Prostate gland (tissue), 2 donors: ENCODE results near the gene KIAA0232. TPM values are rescaled to one million over a fixed set of nuclear protein-coding genes. Genes with fewer than 3 reads are reported as not detected.

Experiments
- DNase-seq: peaks from one replicate; pipeline ENCODE4 v3.0.0-alpha.2; 2019; ENCODE audit warnings: low spot score
- H3K27ac ChIP-seq, 2 donors: fragments of 200-600 bp; sonication (generic); 2 replicates each; pipeline ENCODE4 v1.5.1; 2017 to 2019
- H3K27me3 ChIP-seq: fragments of 200-600 bp; sonication (generic); replicated peaks from 2 replicates; pipeline ENCODE4 v1.5.1; 2019; ENCODE audit not compliant: insufficient read depth
- H3K36me3 ChIP-seq, 2 donors: fragments of 200-600 bp; sonication (generic); 1 replicate in 1 of 2; 2 replicates in 1 of 2; pipeline versions ENCODE4 v1.5.1 to v1.8.1; 2017 to 2019
- H3K4me1 ChIP-seq: fragments of 200-600 bp; sonication (generic); replicated peaks from 2 replicates; pipeline ENCODE4 v1.5.1; 2019
- H3K4me3 ChIP-seq, 2 donors: fragments of 200-600 bp; sonication (generic); 2 replicates each; pipeline ENCODE4 v1.5.1; 2017 to 2019
- H3K9me3 ChIP-seq: fragments of 200-600 bp; sonication (generic); 2 replicates; pipeline ENCODE4 v1.5.1; 2017
- POLR2A ChIP-seq: fragments of 450-650 bp; IDR thresholded peaks from one replicate; pipeline ENCODE4 v1.6.1; 2016; ENCODE audit warnings: antibody characterized with exemption, mild to moderate bottlenecking
- POLR2AphosphoS5 ChIP-seq: sonication (generic); formaldehyde crosslinking; IDR thresholded peaks from one replicate; pipeline ENCODE4 v1.6.1; 2017; ENCODE audit warnings: antibody characterized with exemption
- WGBS: methylation state at CpG from one replicate; pipeline ENCODE4 v1.1.5; 2018; 5-methylcytosine and 5-hydroxymethylcytosine counted together
- intact Hi-C: fragments of 100-400 bp; cut with DNase I; formaldehyde crosslinking; loops from one replicate; pipeline ENCODE4 v1.14.2; 2022
- total RNA-seq, 2 donors: library from RNA; depleted of rRNA; stranded (reverse); fragments of >200 nt; gene quantifications; one replicate each; pipeline ENCODE4 v1.1.0, GENCODE V29; 2016
- TF ChIP-seq, protein P1 (sequence below), 4 experiments: fragments of 200-600 bp in 2 of 4; fragments of 450-650 bp in 2 of 4; sonication (generic) in 2 of 4; IDR thresholded peaks; 1 replicate in 3 of 4; 2 replicates in 1 of 4; pipeline ENCODE4 v1.5.1; 2016 to 2019; ENCODE audit warnings: antibody characterized with exemption in 4 of 4, mild to moderate bottlenecking in 2 of 4, moderate library complexity in 2 of 4

The KIAA0232 gene
- total RNA-seq, 2 donors from 2014 or later: 35.3 to 42.1 TPM

DNA sequence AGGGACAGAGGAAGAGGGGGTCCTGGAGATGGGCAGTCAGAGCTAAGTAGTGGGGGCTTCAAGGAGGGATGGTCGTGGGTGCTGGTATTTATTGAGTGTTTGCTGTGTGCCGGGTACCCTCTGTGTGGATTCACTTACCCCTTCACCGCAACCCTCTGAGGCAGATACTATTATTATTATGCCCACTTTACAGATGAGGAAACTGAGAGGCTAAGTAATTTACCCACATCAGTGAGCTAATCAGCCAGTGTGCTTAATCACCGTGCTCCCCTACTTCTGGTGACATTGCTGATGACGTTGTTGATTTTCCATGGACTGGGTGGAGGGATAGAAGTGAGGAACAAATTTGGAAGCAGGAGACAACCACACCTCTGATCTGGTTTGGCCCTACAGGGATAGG lies 4.1 kb upstream of the KIAA0232 start:
- Histone ChIP-seq H3K36me3 (no peaks in the 10 kb centered on the region), H3K4me1 (peaks cover 20% of the 10 kb centered on the region), H3K27me3 (no peaks in the 10 kb centered on the region), H3K27ac (no peak overlapping the region), H3K9me3 (no peaks in the 10 kb centered on the region), H3K4me3 (no peak overlapping the region)
- WGBS: 93% methylated on average over 5 of the region's 5 CpGs
- TF ChIP-seq, protein P1, sequence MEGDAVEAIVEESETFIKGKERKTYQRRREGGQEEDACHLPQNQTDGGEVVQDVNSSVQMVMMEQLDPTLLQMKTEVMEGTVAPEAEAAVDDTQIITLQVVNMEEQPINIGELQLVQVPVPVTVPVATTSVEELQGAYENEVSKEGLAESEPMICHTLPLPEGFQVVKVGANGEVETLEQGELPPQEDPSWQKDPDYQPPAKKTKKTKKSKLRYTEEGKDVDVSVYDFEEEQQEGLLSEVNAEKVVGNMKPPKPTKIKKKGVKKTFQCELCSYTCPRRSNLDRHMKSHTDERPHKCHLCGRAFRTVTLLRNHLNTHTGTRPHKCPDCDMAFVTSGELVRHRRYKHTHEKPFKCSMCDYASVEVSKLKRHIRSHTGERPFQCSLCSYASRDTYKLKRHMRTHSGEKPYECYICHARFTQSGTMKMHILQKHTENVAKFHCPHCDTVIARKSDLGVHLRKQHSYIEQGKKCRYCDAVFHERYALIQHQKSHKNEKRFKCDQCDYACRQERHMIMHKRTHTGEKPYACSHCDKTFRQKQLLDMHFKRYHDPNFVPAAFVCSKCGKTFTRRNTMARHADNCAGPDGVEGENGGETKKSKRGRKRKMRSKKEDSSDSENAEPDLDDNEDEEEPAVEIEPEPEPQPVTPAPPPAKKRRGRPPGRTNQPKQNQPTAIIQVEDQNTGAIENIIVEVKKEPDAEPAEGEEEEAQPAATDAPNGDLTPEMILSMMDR (IDR thresholded peaks at IDR 0.05): no peak
- no peak for TF ChIP-seq POLR2A
- no peak for TF ChIP-seq POLR2AphosphoS5
- DNase-seq: no peak
- intact Hi-C loops: no loop called here

DNA sequence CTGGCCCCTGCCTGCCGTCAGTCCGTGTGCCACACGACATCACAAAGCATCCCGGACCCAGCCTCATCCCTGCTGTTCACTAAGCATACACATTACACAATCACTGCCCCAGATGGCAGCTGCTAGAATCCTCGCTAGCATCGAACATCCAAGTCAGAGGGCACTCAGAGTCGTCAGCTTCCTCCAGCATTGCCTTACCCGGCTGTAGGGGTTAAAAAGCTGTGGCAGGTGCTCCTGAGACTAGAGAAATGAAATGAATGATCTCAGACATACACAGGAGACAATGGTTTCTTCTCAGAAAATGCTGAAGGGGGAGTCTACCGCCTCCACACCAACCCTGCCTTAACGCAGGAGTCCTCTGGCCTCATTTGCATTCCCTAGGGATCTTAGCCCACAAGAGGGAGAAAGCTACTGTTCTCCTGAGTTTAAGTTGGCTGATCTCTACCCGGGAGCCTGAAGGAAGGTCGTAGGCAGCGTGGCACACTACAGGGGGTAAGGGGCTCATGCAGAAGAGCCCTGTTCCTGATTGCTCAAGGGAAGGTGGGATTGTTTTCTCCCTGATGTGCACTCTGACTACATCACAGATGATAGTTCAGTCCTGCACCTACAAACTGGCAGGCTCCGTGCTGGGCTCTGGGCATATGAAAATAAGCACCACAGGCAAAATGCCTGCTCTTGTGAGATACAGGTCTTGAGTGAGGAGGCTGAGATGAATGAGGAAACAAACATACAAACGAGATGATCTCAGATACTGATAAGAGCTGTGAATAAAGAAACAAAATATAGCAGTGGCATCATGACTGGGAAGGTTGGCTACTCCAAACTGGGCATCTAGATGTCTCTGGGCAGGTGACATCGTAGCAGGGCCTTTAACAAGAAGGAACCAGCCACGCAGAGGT lies 2.6 kb upstream of the KIAA0232 start:
- H3K4me3 ChIP-seq: no peak overlapping the region
- DNase-seq: no peak
- TF ChIP-seq, protein P1 (IDR thresholded peaks at IDR 0.05): no peak
- TF ChIP-seq POLR2A: no peak
- TF ChIP-seq POLR2AphosphoS5: no peak
- H3K27ac ChIP-seq: peak overlapping the region; percentile 100
- 65% methylated on average over 17 of the region's 17 CpGs for WGBS
- no peaks in the 10 kb centered on the region for H3K9me3 ChIP-seq
- intact Hi-C loops: loop anchor here (5.0 to 10.0 kb wide), 5 partner anchors 63 to 265 kb away; partner anchors contain the start of genes BLOC1S4 and TADA2B
- no peaks in the 10 kb centered on the region for H3K27me3 ChIP-seq
- H3K4me1 ChIP-seq: peaks cover 29% of the 10 kb centered on the region
- no peaks in the 10 kb centered on the region for H3K36me3 ChIP-seq

DNA sequence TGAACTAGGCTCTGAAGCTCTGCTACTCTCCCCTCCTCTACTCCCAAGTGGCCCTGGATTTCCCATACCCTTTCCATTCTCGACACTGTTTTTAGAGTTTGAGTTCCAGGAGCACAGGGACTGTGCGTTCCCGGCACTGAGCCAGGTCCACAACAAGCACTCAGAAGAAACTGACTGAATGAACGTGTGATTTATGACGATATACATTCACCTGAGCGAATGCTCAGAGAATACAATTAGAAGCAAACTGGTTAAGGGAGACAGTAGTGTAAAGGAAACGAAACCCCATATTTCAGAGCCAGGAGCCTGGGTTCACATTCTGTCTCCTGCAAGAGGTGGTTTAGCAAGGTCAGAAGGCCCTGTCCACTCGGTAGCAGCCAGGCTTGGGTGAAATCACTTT lies 1.4 kb upstream of the KIAA0232 start:
- intact Hi-C loops: loop anchor here (5.0 to 10.0 kb wide), 5 partner anchors 64 to 264 kb away; partner anchors contain the start of genes BLOC1S4 and TADA2B
- peak; percentile 79 for DNase-seq

DNA sequence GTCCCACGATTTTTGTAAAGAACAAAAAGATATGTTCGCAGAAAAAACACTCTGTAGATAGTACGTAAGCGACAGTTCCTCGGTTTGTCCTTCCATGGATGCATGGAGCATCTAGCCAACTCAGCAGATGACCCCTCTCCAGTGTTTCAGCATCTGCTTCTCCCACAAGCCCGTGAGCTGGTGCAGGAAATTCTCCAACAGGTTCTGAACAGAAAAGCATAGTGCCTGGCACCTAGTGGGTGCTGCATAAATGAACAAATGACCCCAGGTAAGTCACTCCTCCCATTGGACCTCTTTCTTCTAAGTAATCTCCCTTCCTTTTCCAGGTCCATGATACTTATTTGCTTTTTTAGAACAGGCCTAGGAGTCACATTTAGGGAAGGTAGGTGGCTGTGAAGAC lies 966 bp upstream of the KIAA0232 start:
- peak overlapping the region; percentile 100 for H3K27ac ChIP-seq
- TF ChIP-seq, protein P1 (IDR thresholded peaks at IDR 0.05): no peak
- no peak for TF ChIP-seq POLR2AphosphoS5
- TF ChIP-seq POLR2A: no peak
- H3K4me3 ChIP-seq: peak overlapping the region in 1 of 2 donors; percentile 87
- peaks cover 29% of the 10 kb centered on the region for H3K4me1 ChIP-seq
- intact Hi-C loops: loop anchor here (5.0 to 10.0 kb wide), 5 partner anchors 64 to 263 kb away; partner anchors contain the start of genes BLOC1S4 and TADA2B
- DNase-seq: no peak
- no peaks in the 10 kb centered on the region for H3K27me3 ChIP-seq
- H3K36me3 ChIP-seq: no peaks in the 10 kb centered on the region
- no peaks in the 10 kb centered on the region for H3K9me3 ChIP-seq
- WGBS: 81% methylated on average over 6 of the region's 6 CpGs

More for the DNA sequence above, 1.4 kb upstream of the KIAA0232 start:
- no peaks in the 10 kb centered on the region for H3K36me3 ChIP-seq
- H3K4me1 ChIP-seq: peaks cover 29% of the 10 kb centered on the region
- 25% methylated on average over 8 of the region's 8 CpGs for WGBS
- TF ChIP-seq POLR2A: no peak
- peak; percentile 88 for TF ChIP-seq POLR2AphosphoS5
- no peaks in the 10 kb centered on the region for H3K27me3 ChIP-seq
- H3K4me3 ChIP-seq: no peak overlapping the region
- no peaks in the 10 kb centered on the region for H3K9me3 ChIP-seq
- H3K27ac ChIP-seq: peak overlapping the region; percentile 100

DNA sequence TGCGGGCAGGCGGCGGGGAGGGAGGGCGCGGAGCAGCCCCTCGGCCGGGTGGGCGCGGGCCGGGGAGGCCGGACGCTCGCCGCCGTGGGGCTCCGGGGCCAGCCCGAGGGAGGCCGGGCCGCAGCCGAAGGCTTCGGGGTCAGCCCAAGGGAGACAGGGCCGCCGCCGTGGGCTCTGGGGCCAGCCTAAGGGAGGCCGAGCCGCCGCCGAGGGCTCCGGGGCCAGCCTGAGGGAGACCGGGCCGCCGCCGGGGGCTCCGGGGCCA lies 251 bp downstream of the KIAA0232 start:
- Histone ChIP-seq H3K4me1 (peaks cover 29% of the 10 kb centered on the region), H3K9me3 (no peaks in the 10 kb centered on the region), H3K27ac (peak overlapping the region; percentile 100), H3K36me3 (no peaks in the 10 kb centered on the region), H3K27me3 (no peaks in the 10 kb centered on the region), H3K4me3 (peak overlapping the region; percentile 87 to 98)
- TF ChIP-seq, protein P1 (IDR thresholded peaks at IDR 0.05): no peak
- TF ChIP-seq POLR2A (no peak), POLR2AphosphoS5 (no peak)
- WGBS: 0% methylated on average over 18 of the region's 34 CpGs
- intact Hi-C loops: loop anchor here (5.0 to 10.0 kb wide), 5 partner anchors 65 to 262 kb away; partner anchors contain the start of genes BLOC1S4 and TADA2B
- DNase-seq: no peak
